SJCRH30 (cell line): ENCODE data around the gene DBNDD1. TPM values are rescaled to one million over a fixed set of nuclear protein-coding genes. Genes with fewer than 3 reads are reported as not detected.

Experiments used
- DNase-seq, 2 experiments: peaks; one replicate each; pipeline ENCODE4 v3.0.0-alpha.2; 2015 to 2020
- H3K27ac ChIP-seq: fragments of 250-450 bp; sonication (Bioruptor Pico); 2 replicates; pipeline ENCODE4 v1.5.1; 2020; ENCODE audit warnings: mild to moderate bottlenecking, moderate library complexity
- H3K27me3 ChIP-seq: fragments of 250-450 bp; sonication (Bioruptor Pico); 2 replicates; pipeline ENCODE4 v1.5.1; 2020; ENCODE audit warnings: mild to moderate bottlenecking, moderate library complexity
- H3K36me3 ChIP-seq: fragments of 250-450 bp; sonication (Bioruptor Pico); 2 replicates; pipeline ENCODE4 v1.5.1; 2020; ENCODE audit warnings: mild to moderate bottlenecking, moderate library complexity
- H3K4me1 ChIP-seq: fragments of 250-450 bp; sonication (Bioruptor Pico); 2 replicates; pipeline ENCODE4 v1.5.1; 2020; ENCODE audit warnings: mild to moderate bottlenecking, moderate library complexity
- H3K4me3 ChIP-seq: fragments of 250-450 bp; sonication (Bioruptor Pico); 2 replicates; pipeline ENCODE4 v1.5.1; 2020; ENCODE audit warnings: mild to moderate bottlenecking, moderate library complexity
- H3K9me3 ChIP-seq: fragments of 250-450 bp; sonication (Bioruptor Pico); replicated peaks from 2 replicates; pipeline ENCODE4 v1.5.1; 2020; ENCODE audit warnings: mild to moderate bottlenecking, moderate library complexity
- total RNA-seq: library from RNA; depleted of rRNA; stranded (reverse); fragments of >200 nt; shearing (Covaris generic); gene quantifications from 2 replicates; pipeline ENCODE4 v1.2.3, GENCODE V29; 2014

DBNDD1 gene
- total RNA-seq, 1 experiment from 2014 or later: 14.4 TPM

DNA sequence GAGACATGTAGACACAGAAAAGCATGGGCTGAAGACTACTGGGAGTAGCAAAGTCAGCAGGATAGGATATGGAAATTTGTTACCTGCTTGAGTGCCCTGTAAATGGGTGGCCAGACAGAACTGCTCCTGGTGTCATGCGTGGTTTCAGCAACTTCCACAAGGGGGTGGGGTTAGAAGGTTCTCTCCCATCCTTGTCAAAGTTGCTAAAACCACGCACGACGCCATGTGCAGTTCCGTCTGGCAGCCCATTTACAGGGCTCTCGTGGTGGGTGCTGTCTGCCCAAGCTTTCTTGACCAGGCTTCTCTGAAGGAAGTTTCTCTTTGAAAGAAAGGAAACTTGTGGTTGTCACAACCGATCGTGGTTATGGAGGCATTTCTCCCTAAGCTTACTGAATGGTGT, 6.9 kb upstream of the DBNDD1 start:
- H3K27me3 ChIP-seq: no peaks in the 10 kb centered on the region
- no peaks in the 10 kb centered on the region for H3K36me3 ChIP-seq
- H3K9me3 ChIP-seq: no peaks in the 10 kb centered on the region
- peaks cover 11% of the 10 kb centered on the region for H3K4me1 ChIP-seq
- H3K4me3 ChIP-seq: no peak overlapping the region
- no peak overlapping the region for H3K27ac ChIP-seq
- no peak for DNase-seq

DNA sequence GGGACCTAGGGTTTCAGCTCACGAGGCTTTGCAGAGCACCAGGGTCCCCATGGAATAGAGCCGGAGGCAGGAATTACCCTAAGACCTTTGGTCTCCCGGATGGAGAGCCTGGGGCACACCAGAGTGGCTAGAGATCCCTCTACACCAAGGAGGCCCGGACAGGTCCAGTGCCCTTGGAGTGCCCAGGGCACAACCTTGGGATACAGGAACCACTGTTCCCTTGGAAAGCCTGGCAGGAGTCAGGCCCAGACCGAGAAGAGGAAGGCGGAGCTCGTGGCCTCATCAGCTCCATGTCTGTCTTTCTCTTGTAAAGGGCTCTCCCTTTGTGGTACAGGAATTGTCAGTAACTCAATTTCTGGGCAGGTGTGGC, 3.8 kb upstream of the DBNDD1 start:
- H3K4me1 ChIP-seq: peaks cover 17% of the 10 kb centered on the region
- H3K4me3 ChIP-seq: peak overlapping the region; percentile 71
- H3K27me3 ChIP-seq: no peaks in the 10 kb centered on the region
- H3K36me3 ChIP-seq: no peaks in the 10 kb centered on the region
- H3K27ac ChIP-seq: peak overlapping the region; percentile 82; the same call in 1 of the 2 replicates
- H3K9me3 ChIP-seq: no peaks in the 10 kb centered on the region
- DNase-seq: no peak

DNA sequence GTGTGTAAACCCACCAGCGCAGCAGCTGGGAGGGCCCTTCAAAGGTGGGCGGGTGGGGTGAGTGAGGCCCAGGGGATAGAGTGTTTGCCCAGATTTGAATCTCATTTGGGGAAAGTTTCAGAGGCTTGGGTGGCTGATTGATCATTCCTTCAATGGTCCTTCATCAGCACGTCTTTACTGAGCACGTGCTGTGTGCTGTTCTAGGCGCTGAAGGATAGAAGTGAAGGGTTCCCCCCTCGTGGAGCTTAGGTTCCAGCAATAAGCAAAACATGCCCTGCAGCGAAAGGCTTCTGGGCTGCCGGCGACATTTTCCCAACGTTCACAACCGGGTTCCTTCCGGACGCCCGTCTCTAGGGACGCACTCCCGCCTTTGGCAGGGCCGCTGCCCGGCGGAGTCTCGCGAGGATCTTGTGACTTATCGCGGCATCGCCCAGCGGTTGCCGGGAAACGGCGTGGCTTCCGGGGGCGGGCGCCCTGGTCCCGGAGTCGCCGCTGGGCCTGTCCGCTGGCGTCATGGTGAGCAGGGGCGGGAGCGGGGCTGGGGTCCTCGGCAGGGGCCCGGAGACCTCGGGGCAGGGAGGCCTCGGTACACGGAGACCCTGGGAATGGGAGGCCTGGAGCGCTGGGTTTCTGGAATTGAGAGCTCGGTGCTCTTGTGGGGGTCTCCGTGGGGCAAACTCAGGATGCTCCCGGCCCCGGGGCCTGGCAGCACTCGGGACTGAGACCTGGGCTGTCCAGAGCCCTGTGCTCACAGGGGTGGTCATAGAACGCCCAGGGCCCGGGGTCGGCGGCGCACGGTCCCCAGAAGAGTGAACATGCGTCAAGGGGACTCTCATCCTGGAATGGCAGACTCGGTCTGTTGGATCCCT, 3.2 kb upstream of the DBNDD1 start:
- H3K9me3 ChIP-seq: no peaks in the 10 kb centered on the region
- H3K4me1 ChIP-seq: peaks cover 17% of the 10 kb centered on the region
- H3K4me3 ChIP-seq: peak overlapping the region; percentile 71
- no peaks in the 10 kb centered on the region for H3K27me3 ChIP-seq
- peak; percentile 90 for DNase-seq
- no peaks in the 10 kb centered on the region for H3K36me3 ChIP-seq
- H3K27ac ChIP-seq: peak overlapping the region; percentile 82

DNA sequence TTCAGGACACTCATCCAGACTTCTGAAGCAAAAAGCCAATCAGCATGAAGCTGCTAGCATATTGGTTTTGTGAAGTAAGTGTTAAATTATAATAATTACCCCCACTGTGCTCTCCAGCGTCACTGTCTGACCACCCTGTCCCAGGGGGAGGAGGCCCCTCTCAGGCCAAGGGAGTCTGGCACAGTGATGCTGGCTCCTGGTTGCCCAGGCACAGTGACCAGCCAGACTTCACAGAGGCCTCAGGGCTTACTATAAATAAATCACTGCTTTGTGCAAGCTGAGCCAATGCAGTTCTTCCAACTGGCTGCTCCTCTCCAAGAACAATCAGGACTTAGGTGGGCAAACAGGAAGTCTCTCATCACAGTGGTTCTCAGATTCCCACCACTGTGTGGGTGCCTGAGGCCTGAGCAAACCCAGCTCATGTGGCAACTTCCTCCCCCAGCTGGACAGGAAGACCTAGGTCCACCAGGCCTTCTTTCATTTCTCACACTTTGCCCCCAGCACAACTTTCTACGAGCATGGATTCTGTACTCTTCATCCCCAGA, 1.7 kb upstream of the DBNDD1 start:
- Histone ChIP-seq H3K36me3 (no peaks in the 10 kb centered on the region), H3K9me3 (no peaks in the 10 kb centered on the region), H3K27me3 (no peaks in the 10 kb centered on the region), H3K27ac (peak overlapping the region; percentile 82), H3K4me1 (peaks cover 17% of the 10 kb centered on the region), H3K4me3 (no peak overlapping the region; the same call in 1 of the 2 replicates)
- DNase-seq: peak; percentile 64 to 78

DNA sequence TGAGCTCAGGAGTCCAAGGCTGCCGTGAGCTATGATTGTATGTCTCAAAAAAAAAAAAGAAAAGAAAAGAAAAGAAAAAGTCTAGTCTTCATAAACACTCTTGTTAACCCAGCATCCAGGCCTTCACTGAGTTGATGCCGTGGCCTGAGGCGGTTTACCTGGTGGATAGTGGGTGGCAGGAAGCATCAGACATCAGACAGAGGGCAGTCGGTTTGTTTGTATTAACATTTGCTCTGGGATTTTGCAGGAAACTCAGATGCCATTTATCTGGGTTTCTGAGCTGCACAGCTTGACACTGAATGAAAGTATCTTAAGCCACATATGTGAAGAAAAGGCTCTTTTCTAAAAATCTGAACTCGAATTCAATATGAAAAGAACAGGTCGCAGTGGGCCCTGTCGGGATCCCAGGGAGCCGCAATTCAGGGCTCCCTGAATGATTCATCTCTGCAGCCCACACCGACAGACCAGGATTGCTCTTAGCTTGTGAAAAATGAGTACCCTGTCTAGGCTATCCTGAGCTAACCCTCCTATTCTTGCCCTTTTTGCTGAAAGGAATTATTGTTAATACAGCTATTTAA, 1.1 kb upstream of the DBNDD1 start:
- DNase-seq: peak in 1 of 2 experiments; percentile 39
- H3K4me3 ChIP-seq: peak overlapping the region; percentile 78
- peaks cover 17% of the 10 kb centered on the region for H3K4me1 ChIP-seq
- peak overlapping the region; percentile 82; the same call in 1 of the 2 replicates for H3K27ac ChIP-seq
- no peaks in the 10 kb centered on the region for H3K27me3 ChIP-seq
- H3K9me3 ChIP-seq: no peaks in the 10 kb centered on the region
- H3K36me3 ChIP-seq: 0 out of 2 replicates have a peak, but pooled peaks cover 1% of the 10 kb centered on the region

DNA sequence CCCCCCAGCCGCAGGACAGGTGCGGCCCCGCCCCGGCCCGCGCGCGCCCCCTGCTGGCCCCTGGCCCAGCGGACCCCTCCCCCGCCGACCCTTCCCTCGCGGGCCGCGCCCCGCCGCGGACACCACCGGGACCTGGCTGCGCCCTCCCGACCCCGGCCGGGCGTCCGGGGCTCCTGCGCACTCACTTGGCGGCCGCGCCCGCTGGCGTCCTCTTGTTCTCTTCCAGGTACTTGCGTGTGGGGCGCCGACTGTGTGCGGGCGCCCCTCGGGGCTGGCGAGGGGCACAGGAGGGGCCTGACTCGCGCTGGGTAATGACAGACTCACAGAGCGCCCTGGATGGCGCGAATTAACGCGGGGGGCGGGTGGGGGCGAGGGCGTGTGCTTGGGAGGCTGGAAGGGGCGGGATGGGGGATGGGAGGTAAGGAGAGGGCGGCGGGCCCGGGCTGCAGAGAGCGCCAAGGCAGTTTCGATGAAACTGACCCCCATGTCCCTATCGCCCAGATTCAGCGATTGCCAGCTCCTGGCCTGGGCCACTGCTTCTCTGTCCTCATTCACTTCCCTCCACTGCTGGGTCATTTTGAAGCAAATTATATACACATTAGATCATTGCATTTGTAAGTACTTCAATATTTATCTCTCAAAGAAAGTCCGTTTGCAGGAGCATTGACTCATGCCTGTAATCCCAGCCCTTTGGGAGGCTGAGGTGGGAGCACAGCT, 445 bp upstream of the DBNDD1 start:
- H3K9me3 ChIP-seq: no peaks in the 10 kb centered on the region
- H3K27me3 ChIP-seq: no peaks in the 10 kb centered on the region
- H3K4me1 ChIP-seq: peaks cover 17% of the 10 kb centered on the region
- peak overlapping the region; percentile 82; the same call in 1 of the 2 replicates for H3K27ac ChIP-seq
- 0 out of 2 replicates have a peak, but pooled peaks cover 2% of the 10 kb centered on the region for H3K36me3 ChIP-seq
- peak; percentile 57 to 62 for DNase-seq
- peak overlapping the region; percentile 78 for H3K4me3 ChIP-seq

DNA sequence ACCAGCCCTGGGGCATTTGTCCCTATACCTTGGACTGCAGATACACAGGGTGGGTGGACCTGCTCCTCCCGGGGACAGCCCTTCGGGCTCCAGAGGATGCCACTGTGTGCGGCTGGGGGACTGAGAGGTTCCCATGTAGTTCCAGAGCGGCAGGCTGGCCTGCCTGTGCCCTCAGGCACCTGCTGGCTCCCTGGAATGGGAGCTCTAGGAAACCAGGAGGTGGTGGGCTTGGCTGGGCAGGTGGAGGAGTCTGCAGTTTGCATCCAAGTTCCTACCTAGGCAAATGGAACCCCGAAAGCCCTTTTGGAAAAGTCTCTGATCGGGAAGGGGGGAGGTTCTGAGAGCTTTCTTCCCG, 982 bp downstream of the DBNDD1 start:
- peak overlapping the region; percentile 78 for H3K4me3 ChIP-seq

DNA sequence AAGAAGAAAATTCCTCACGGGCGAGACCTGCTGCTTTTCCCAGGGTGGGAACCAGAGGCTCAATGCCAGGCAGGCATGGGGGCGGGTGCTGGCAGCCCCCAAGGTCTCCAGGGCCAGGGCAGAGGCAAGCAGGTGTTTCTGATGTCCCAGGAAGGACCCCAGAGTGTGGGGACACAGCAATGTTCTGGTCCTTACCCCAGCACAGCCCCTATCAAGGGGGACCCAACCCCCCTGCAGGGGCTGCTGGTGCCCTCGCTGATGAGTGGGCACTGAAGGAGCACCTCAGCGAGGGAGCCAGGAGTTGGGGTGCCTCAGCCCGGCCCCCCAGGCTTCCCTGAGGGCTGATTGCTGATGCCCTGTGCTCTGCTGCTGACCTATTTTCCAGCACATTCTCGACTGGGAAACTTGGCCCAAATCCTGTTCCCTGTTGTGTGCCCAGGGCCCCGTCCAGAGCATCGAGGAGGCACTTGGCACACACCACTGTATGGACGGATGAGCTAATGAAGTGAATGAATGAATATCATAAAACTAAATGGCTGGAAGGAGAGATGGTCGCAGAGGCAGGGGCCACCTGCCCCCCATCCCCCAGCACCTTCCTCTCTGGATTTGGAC, 2.8 kb downstream of the DBNDD1 start:
- H3K9me3 ChIP-seq: no peaks in the 10 kb centered on the region
- 0 out of 2 replicates have a peak, but pooled peaks cover 2% of the 10 kb centered on the region for H3K36me3 ChIP-seq
- H3K4me1 ChIP-seq: peaks cover 10% of the 10 kb centered on the region
- H3K27ac ChIP-seq: no peak overlapping the region
- H3K4me3 ChIP-seq: no peak overlapping the region
- H3K27me3 ChIP-seq: no peaks in the 10 kb centered on the region
- no peak for DNase-seq

More for the DNA sequence above, 982 bp downstream of the DBNDD1 start:
- H3K27ac ChIP-seq: no peak overlapping the region
- 0 out of 2 replicates have a peak, but pooled peaks cover 2% of the 10 kb centered on the region for H3K36me3 ChIP-seq
- H3K4me1 ChIP-seq: peaks cover 17% of the 10 kb centered on the region
- DNase-seq: no peak
- H3K9me3 ChIP-seq: no peaks in the 10 kb centered on the region
- H3K27me3 ChIP-seq: no peaks in the 10 kb centered on the region

DNA sequence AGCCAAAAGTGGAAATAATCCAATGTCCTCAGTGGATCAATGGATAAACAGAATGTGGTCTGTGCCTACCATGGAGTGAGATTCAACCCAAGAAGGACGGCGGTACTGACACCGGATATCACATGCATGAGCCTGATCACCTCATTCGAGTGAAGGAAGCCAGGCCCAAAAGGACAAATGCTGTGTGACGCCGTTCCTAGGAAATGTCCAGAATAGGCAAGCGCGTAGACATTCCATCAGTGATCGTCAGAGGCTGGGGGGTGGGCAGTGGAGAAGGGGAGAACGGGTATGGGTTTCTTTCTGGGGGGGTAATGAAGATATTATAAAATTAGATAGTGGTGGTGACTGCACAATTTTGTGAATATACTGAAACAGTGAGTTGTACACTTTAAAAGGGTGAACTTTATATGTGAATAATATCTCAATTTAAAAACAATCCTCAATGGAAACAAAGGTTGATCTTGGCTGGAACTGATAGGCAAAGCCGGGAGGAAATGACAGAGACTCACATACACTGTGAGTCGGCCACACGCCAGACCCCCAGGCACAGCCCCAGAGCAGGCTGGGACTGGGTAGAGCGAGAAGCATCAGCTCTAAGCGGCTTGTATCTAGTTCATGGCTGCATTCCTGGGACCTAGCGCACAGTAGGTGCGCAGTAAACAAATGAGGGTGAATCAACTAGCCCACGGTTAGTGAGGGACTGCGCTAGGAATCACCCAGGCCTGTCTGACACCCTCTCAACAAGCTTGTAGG, 3.5 kb downstream of the DBNDD1 start:
- peaks cover 3% of the 10 kb centered on the region for H3K4me1 ChIP-seq
- 0 out of 2 replicates have a peak, but pooled peaks cover 2% of the 10 kb centered on the region for H3K36me3 ChIP-seq
- no peak overlapping the region for H3K4me3 ChIP-seq
- no peaks in the 10 kb centered on the region for H3K27me3 ChIP-seq
- H3K9me3 ChIP-seq: no peaks in the 10 kb centered on the region
- DNase-seq: no peak
- no peak overlapping the region for H3K27ac ChIP-seq

DNA sequence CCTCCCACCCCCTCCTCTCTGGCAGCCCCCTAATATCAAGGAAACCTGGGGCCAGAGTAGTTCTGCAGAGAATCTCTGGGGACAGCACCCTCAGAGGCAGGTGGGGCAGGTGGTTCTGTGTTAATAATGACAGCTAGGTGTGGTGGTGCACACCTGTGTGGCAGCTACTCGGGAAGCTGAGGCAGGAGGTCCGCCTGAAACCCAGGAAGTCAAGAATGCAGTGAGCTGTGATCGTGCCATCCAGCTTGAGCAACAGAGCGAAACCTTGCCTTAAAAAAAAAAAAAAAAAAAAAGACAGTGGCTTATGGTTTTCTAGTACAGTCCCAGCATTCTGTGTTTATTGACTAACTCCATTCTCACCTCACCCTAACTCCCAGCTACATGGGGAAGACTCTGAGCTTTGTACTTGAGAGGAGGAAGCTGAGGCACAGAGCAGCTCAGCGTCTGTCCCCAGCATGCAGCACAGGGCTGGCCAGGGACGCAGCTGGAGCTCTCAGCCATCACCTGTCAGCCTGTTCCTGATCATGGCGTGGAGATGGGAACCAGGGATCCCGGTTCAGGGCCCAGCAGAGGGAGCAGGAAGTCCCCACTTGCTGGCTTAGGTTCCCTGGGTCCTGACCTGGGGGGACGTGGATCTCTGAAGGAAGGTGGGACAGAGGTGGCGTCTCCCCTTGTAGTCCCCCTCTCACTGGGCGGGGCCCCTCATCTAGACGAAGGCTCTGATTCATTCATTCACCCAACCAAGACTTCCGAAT, 6.1 kb downstream of the DBNDD1 start:
- Histone ChIP-seq H3K36me3 (0 out of 2 replicates have a peak, but pooled peaks cover 2% of the 10 kb centered on the region), H3K27me3 (no peaks in the 10 kb centered on the region), H3K4me1 (no peaks in the 10 kb centered on the region), H3K9me3 (no peaks in the 10 kb centered on the region), H3K4me3 (no peak overlapping the region), H3K27ac (no peak overlapping the region)
- DNase-seq: no peak

DNA sequence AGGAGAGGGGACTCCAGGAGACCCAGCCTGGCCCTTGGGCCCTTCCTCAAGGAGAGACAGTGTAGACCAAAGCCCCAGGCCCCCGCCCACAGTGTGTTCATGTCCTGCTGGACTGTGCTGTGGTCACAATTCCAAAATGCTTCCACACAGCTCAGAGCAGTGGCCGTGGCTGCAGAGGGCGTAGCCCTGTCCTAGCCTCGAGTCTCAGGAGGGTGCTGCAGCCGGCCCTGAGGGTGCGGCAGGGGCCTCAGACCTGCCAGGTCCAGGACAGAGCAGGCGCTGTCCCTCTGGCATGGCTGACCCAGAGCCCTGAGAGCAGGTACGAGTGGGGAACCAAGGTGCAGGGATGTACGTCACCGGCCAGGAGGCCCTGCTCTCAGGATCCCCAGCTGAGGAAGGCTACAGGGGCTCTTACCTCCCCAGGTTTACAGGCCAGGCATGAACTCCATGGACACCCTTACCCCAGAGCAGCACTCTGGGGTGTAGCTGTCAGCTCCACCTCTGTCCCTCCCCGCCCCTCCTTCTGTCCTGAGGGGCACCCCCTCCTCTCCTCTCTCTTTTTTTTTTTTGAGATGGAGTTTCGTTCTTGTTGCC, 7.3 kb downstream of the DBNDD1 start:
- no peak overlapping the region for H3K27ac ChIP-seq
- H3K9me3 ChIP-seq: no peaks in the 10 kb centered on the region
- H3K4me1 ChIP-seq: no peaks in the 10 kb centered on the region
- no peaks in the 10 kb centered on the region for H3K27me3 ChIP-seq
- DNase-seq: no peak
- 0 out of 2 replicates have a peak, but pooled peaks cover 2% of the 10 kb centered on the region for H3K36me3 ChIP-seq
- H3K4me3 ChIP-seq: no peak overlapping the region

DNA sequence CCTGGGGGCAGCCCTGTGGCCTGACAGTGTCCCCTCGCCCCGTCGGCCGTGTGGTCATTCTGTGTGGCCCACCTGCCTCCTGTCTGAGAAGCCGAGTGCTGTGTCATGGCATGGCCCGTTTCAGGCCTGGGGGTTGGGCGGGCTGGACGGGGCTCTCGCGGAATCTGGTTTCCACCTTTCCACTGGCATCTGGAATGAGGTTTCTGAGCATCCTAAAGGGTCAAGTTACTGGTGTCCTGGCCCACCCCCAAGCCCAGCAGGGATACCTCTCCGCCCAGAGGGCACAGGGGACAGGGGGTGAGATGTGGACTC, 7.8 kb downstream of the DBNDD1 start:
- H3K4me3 ChIP-seq: no peak overlapping the region
- H3K4me1 ChIP-seq: no peaks in the 10 kb centered on the region
- H3K9me3 ChIP-seq: no peaks in the 10 kb centered on the region
- H3K27me3 ChIP-seq: no peaks in the 10 kb centered on the region
- no peak for DNase-seq
- 0 out of 2 replicates have a peak, but pooled peaks cover 2% of the 10 kb centered on the region for H3K36me3 ChIP-seq
- H3K27ac ChIP-seq: no peak overlapping the region
